H1 (cell line): ENCODE measurements around the gene MED23. TPM values are rescaled to one million over a fixed set of nuclear protein-coding genes. Genes with fewer than 3 reads are reported as not detected.

Experiments
- CTCF ChIA-PET: fragments of 300-600 bp; sonication (Branson Sonifier 250); formaldehyde crosslinking; loops from one replicate; lab custom pipeline; 2021; ENCODE audit not compliant: partially characterized antibody; lab: Charles Lee
- POLR2A ChIA-PET: fragments of 300-600 bp; sonication (Branson Sonifier 250); formaldehyde crosslinking; loops from one replicate; lab custom pipeline; 2021; ENCODE audit warnings: inconsistent platforms; ENCODE audit not compliant: partially characterized antibody; lab: Charles Lee
- DNase-seq, 2 experiments: peaks; one replicate each; pipeline versions ENCODE4 v3.0.0 to v3.0.0-alpha.2; 2010 to 2022; ENCODE audit warnings: low spot score in 2 of 2, low read depth in 1 of 2, mixed read lengths in 1 of 2
- FAIRE-seq: peaks from 2 replicates; lab custom pipeline; 2011; peaks lifted over from hg19 to GRCh38; lab: Jason Lieb, UNC
- H2AFZ ChIP-seq: 2 replicates; pipeline ENCODE4 v1.8.1; 2012; ENCODE audit warnings: low read length, inconsistent platforms
- H2AK5ac ChIP-seq: 2 replicates; pipeline ENCODE4 v1.6.1; 2013; ENCODE audit warnings: low read depth, low read length
- H2BK120ac ChIP-seq: replicated peaks from 2 replicates; pipeline ENCODE3; 2013; ENCODE audit warnings: low read depth, low read length, inconsistent platforms
- H2BK12ac ChIP-seq: 2 replicates; pipeline ENCODE4 v1.6.1; 2013; ENCODE audit warnings: low read depth, low read length
- H2BK15ac ChIP-seq: 2 replicates; pipeline ENCODE4 v1.6.1; 2013; ENCODE audit warnings: low read length
- H2BK20ac ChIP-seq: 2 replicates; pipeline ENCODE4 v1.6.1; 2013; ENCODE audit warnings: low read length
- H2BK5ac ChIP-seq: 2 replicates; pipeline ENCODE4 v1.6.1; 2013; ENCODE audit warnings: low read depth, low read length
- H3K14ac ChIP-seq: 2 replicates; pipeline ENCODE4 v1.6.1; 2013; ENCODE audit warnings: inconsistent platforms; ENCODE audit not compliant: insufficient read length
- H3K18ac ChIP-seq: 2 replicates; pipeline ENCODE4 v1.6.1; 2013; ENCODE audit warnings: low read length; ENCODE audit errors: extremely low read depth
- H3K23ac ChIP-seq: 2 replicates; pipeline ENCODE4 v1.6.1; 2013; ENCODE audit warnings: inconsistent platforms; ENCODE audit not compliant: insufficient read length
- H3K23me2 ChIP-seq: 2 replicates; pipeline ENCODE4 v1.6.1; 2013; ENCODE audit warnings: low read depth, low read length
- H3K27ac ChIP-seq: 2 replicates; pipeline ENCODE4 v1.6.1; 2011; ENCODE audit warnings: low read depth, low read length, inconsistent platforms
- H3K27me3 ChIP-seq, 4 experiments: replicated peaks in 1 of 4; 1 replicate in 1 of 4; 2 replicates in 3 of 4; pipeline versions ENCODE4 v1.6.1 to v1.8.1; 2011 to 2013; ENCODE audit warnings: low read length in 3 of 4, mild to moderate bottlenecking in 3 of 4, inconsistent platforms in 2 of 4, mixed read lengths in 2 of 4, moderate library complexity in 1 of 4; ENCODE audit not compliant: control insufficient read depth in 3 of 4, insufficient read depth in 3 of 4; ENCODE audit errors: extremely low read depth in 1 of 4
- H3K36me3 ChIP-seq, 4 experiments: 2 replicates each; pipeline versions ENCODE4 v1.6.1 to v1.8.1; 2011 to 2013; ENCODE audit warnings: mild to moderate bottlenecking in 4 of 4, low read length in 3 of 4, moderate library complexity in 2 of 4, control low read depth in 1 of 4, inconsistent platforms in 1 of 4; ENCODE audit not compliant: insufficient read depth in 4 of 4, control insufficient read depth in 2 of 4
- H3K4ac ChIP-seq: replicated peaks from 2 replicates; pipeline ENCODE3; 2013; ENCODE audit warnings: low read length, low read depth, mixed read lengths, inconsistent platforms; ENCODE audit not compliant: insufficient read length
- H3K4me1 ChIP-seq, 4 experiments: replicated peaks in 1 of 4; 1 replicate in 1 of 4; 2 replicates in 3 of 4; pipeline versions ENCODE4 v1.6.1 to v1.8.1; 2011 to 2013; ENCODE audit warnings: low read length in 3 of 4, inconsistent platforms in 2 of 4, mixed read lengths in 1 of 4; ENCODE audit not compliant: insufficient read depth in 4 of 4, control insufficient read depth in 3 of 4
- H3K4me2 ChIP-seq, 2 experiments: 2 replicates each; pipeline versions ENCODE4 v1.6.1 to v1.8.1; 2011 to 2013; ENCODE audit warnings: low read depth in 2 of 2, low read length in 2 of 2, control low read depth in 1 of 2, inconsistent platforms in 1 of 2, mild to moderate bottlenecking in 1 of 2; ENCODE audit not compliant: insufficient read depth in 1 of 2
- H3K4me3 ChIP-seq, 4 experiments: fragments of 200-600, 300-600 bp in 1 of 4; sonication (generic), shearing (Covaris generic), sonication (Bioruptor Twin) in 1 of 4; 2 replicates each; pipeline versions ENCODE4 v1.5.1 to v1.8.1; 2011 to 2016; ENCODE audit warnings: low read length in 4 of 4, low read depth in 3 of 4, control low read depth in 2 of 4, inconsistent platforms in 2 of 4, mild to moderate bottlenecking in 2 of 4, mixed read lengths in 1 of 4, moderate library complexity in 1 of 4; ENCODE audit not compliant: insufficient read depth in 2 of 4; ENCODE audit errors: extremely low read depth in 1 of 4
- H3K56ac ChIP-seq: replicated peaks from 2 replicates; pipeline ENCODE3; 2013; ENCODE audit warnings: low read depth, mild to moderate bottlenecking, mixed read lengths, low read length, inconsistent platforms; ENCODE audit not compliant: insufficient read length
- H3K79me1 ChIP-seq: 2 replicates; pipeline ENCODE4 v1.6.1; 2013; ENCODE audit warnings: low read depth, low read length, control low read depth
- H3K79me2 ChIP-seq, 2 experiments: 2 replicates each; pipeline versions ENCODE4 v1.6.1 to v1.8.1; 2012 to 2013; ENCODE audit warnings: low read length in 2 of 2, mild to moderate bottlenecking in 2 of 2, inconsistent platforms in 1 of 2; ENCODE audit not compliant: insufficient read depth in 2 of 2, control insufficient read depth in 1 of 2
- H3K9ac ChIP-seq, 4 experiments: replicated peaks in 1 of 4; 1 replicate in 1 of 4; 2 replicates in 3 of 4; pipeline versions ENCODE4 v1.6.1 to v1.8.1; 2011 to 2013; ENCODE audit warnings: low read depth in 3 of 4, low read length in 3 of 4, control low read depth in 2 of 4, mild to moderate bottlenecking in 2 of 4, moderate library complexity in 2 of 4, inconsistent platforms in 1 of 4; ENCODE audit errors: extremely low read depth in 1 of 4
- H3K9me3 ChIP-seq, 2 experiments: 2 replicates each; pipeline versions ENCODE4 v1.6.1 to v1.8.1; 2012 to 2013; ENCODE audit warnings: mild to moderate bottlenecking in 2 of 2, moderate library complexity in 2 of 2, control low read depth in 1 of 2, inconsistent platforms in 1 of 2, low read depth in 1 of 2, low read length in 1 of 2, mixed read lengths in 1 of 2; ENCODE audit not compliant: insufficient read depth in 2 of 2
- H4K20me1 ChIP-seq, 2 experiments: replicated peaks in 1 of 2; 2 replicates each; pipeline versions ENCODE3 to v1.8.1; 2011 to 2013; ENCODE audit warnings: inconsistent platforms in 2 of 2, low read length in 2 of 2, mild to moderate bottlenecking in 1 of 2; ENCODE audit not compliant: insufficient read depth in 2 of 2, control insufficient read depth in 1 of 2
- H4K5ac ChIP-seq: 2 replicates; pipeline ENCODE4 v1.6.1; 2013; ENCODE audit warnings: low read length, low read depth, mixed read lengths, inconsistent platforms; ENCODE audit not compliant: insufficient read length
- H4K8ac ChIP-seq: 2 replicates; pipeline ENCODE4 v1.8.0; 2013; ENCODE audit warnings: mild to moderate bottlenecking, moderate library complexity, low read length, inconsistent platforms; ENCODE audit not compliant: insufficient read depth; ENCODE audit errors: extremely low read depth
- H4K91ac ChIP-seq: replicated peaks from 2 replicates; pipeline ENCODE3; 2013; ENCODE audit warnings: low read length, mixed read lengths, inconsistent platforms; ENCODE audit not compliant: insufficient read length
- BCL11A ChIP-seq, 2 experiments: IDR thresholded peaks; one replicate each; pipeline ENCODE4 v1.6.1; 2011; ENCODE audit warnings: low read depth in 2 of 2, low read length in 2 of 2, mild to moderate bottlenecking in 2 of 2
- BRCA1 ChIP-seq: IDR thresholded peaks from 2 replicates; pipeline ENCODE4 v1.6.1; 2012; ENCODE audit warnings: low read depth, low read length, improper control_type of control experiment
- CBX8 ChIP-seq: fragments of 300-800, 300-1000 bp; sonication (generic); IDR thresholded peaks from 2 replicates; pipeline ENCODE4 v1.7.1; 2016; ENCODE audit warnings: low read depth, low read length, borderline replicate concordance
- CHD2 ChIP-seq: IDR thresholded peaks from 2 replicates; pipeline ENCODE4 v1.6.1; 2012; ENCODE audit warnings: low read length, improper control_type of control experiment
- GABPA ChIP-seq: IDR thresholded peaks from 2 replicates; pipeline ENCODE4 v1.6.1; 2011; ENCODE audit warnings: mild to moderate bottlenecking, low read length, moderate library complexity, borderline replicate concordance; ENCODE audit not compliant: insufficient read depth
- JUN ChIP-seq: IDR thresholded peaks from 2 replicates; pipeline ENCODE4 v1.6.1; 2011; ENCODE audit warnings: low read depth, mild to moderate bottlenecking, improper control_type of control experiment, low read length
- JUND ChIP-seq: IDR thresholded peaks from 2 replicates; pipeline ENCODE4 v1.6.1; 2011; ENCODE audit warnings: mild to moderate bottlenecking, improper control_type of control experiment, low read length
- KDM1A ChIP-seq: fragments of 200-600, 300-600 bp; sonication (generic); IDR thresholded peaks from 2 replicates; pipeline ENCODE4 v1.7.1; 2016; ENCODE audit warnings: mild to moderate bottlenecking, low read length, borderline replicate concordance
- KDM5A ChIP-seq: fragments of 200-600 bp; IDR thresholded peaks from 2 replicates; pipeline ENCODE4 v1.7.1; 2012; ENCODE audit warnings: mild to moderate bottlenecking, low read length, inconsistent platforms, mixed read lengths
- PHF8 ChIP-seq: fragments of 200-600 bp; sonication (generic); conservative IDR thresholded peaks from 2 replicates; pipeline ENCODE4 v1.7.1; 2012; ENCODE audit warnings: low read depth, mild to moderate bottlenecking, inconsistent platforms, low read length, moderate library complexity
- POU5F1 ChIP-seq: IDR thresholded peaks from 2 replicates; pipeline ENCODE4 v1.6.1; 2011; ENCODE audit warnings: low read depth, mild to moderate bottlenecking, low read length, moderate library complexity
- RNF2 ChIP-seq: fragments of 200-900, 300-1000 bp; sonication (generic); IDR thresholded peaks from 2 replicates; pipeline ENCODE4 v1.7.1; 2016; ENCODE audit warnings: borderline replicate concordance, low read depth, mild to moderate bottlenecking, antibody characterized with exemption, low read length; ENCODE audit not compliant: poor library complexity, severe bottlenecking; ENCODE audit errors: missing control alignments
- SAP30 ChIP-seq: fragments of 300-600 bp; sonication (generic); IDR thresholded peaks from 2 replicates; pipeline ENCODE4 v1.7.1; 2012; ENCODE audit warnings: low read length, moderate library complexity, mild to moderate bottlenecking, inconsistent platforms; ENCODE audit not compliant: insufficient read depth, insufficient replicate concordance
- SRF ChIP-seq: IDR thresholded peaks from 2 replicates; pipeline ENCODE4 v1.6.1; 2011; ENCODE audit warnings: mild to moderate bottlenecking, low read depth, low read length, moderate library complexity
- TAF1 ChIP-seq: IDR thresholded peaks from 2 replicates; pipeline ENCODE4 v1.6.1; 2011; ENCODE audit warnings: mild to moderate bottlenecking, low read depth, low read length
- WGBS, 2 experiments: shearing (Covaris generic) in 1 of 2; methylation state at CpG; one replicate each; pipeline versions ENCODE4 v1.1.6 to v1.1.7; 2013 to 2015; ENCODE audit warnings: low lambda C conversion rate in 2 of 2, mixed read lengths in 2 of 2, inconsistent platforms in 1 of 2, low coverage in 1 of 2, missing lambda C conversion rate in 1 of 2; ENCODE audit not compliant: insufficient replicate concordance in 2 of 2, insufficient coverage in 1 of 2, insufficient read length in 1 of 2; ENCODE audit errors: extremely low coverage in 1 of 2, missing lambda C conversion rate in 1 of 2; 5-methylcytosine and 5-hydroxymethylcytosine counted together
- polyA plus RNA-seq, 7 experiments: library from polyadenylated mRNA; depleted of rRNA in 3 of 7; stranded (reverse) in 5 of 7; unstranded in 2 of 7; fragments of >200 nt in 5 of 7; fragments of 200-250 nt in 2 of 7; gene quantifications; 1 replicate in 5 of 7; 2 replicates in 1 of 7; 4 replicates in 1 of 7; pipeline versions ENCODE4 v1.2.1 to v1.2.3, GENCODE V29; 2011 to 2013; ENCODE audit warnings: missing spikeins in 2 of 7, mixed read lengths in 2 of 7
- total RNA-seq: library from RNA; stranded (reverse); fragmentation: NEBNext Ultra II Directional; extraction: Animal tissue kit (Norgen Biotek cat#: 25700); gene quantifications from 2 replicates; pipeline ENCODE4 v1.2.1, GENCODE V29; 2021

MED23 gene
- total and polyA plus RNA-seq, 2 of the 8 experiments (the other 6 are each of a cell fraction or from before 2014, with no cell fraction given): 10.5 to 13.0 TPM

GRCh38 chr6:131586543-131586942 is 41.5 kb downstream of the MED23 start:
- H4K20me1 ChIP-seq: no peaks in the 10 kb centered on the region
- FAIRE-seq: no peak
- H3K4me1 ChIP-seq: no peaks in the 10 kb centered on the region
- no peak overlapping the region for H4K8ac ChIP-seq
- H3K27me3 ChIP-seq: no peaks in the 10 kb centered on the region
- H3K23ac ChIP-seq: no peak overlapping the region
- H2BK12ac ChIP-seq: no peak overlapping the region
- no peak overlapping the region for H3K18ac ChIP-seq
- no peak overlapping the region for H3K4me3 ChIP-seq
- no peak for DNase-seq
- H2AFZ ChIP-seq: no peak overlapping the region
- H3K9me3 ChIP-seq: no peaks in the 10 kb centered on the region
- no peaks in the 10 kb centered on the region for H3K23me2 ChIP-seq
- H2BK120ac ChIP-seq: no peak overlapping the region
- WGBS, 2 experiments: 93% methylated on average over 4 of the region's 4 CpGs; no CpG with 5 or more reads in 1 of the 2 experiments
- H3K79me1 ChIP-seq: no peaks in the 10 kb centered on the region
- H3K4me2 ChIP-seq: no peak overlapping the region
- H2BK20ac ChIP-seq: no peak overlapping the region
- no peak overlapping the region for H3K14ac ChIP-seq
- H4K5ac ChIP-seq: no peak overlapping the region
- no peak overlapping the region for H2BK15ac ChIP-seq
- H3K4ac ChIP-seq: no peak overlapping the region
- H2AK5ac ChIP-seq: no peak overlapping the region
- no peak overlapping the region for H4K91ac ChIP-seq
- peaks cover 0 to 46% (median 17%) of the 10 kb centered on the region in 4 experiments; a peak in 6 of 8 replicates for H3K36me3 ChIP-seq
- H3K9ac ChIP-seq: no peak overlapping the region
- no peak overlapping the region for H3K56ac ChIP-seq
- CTCF ChIA-PET: no interaction called here
- no peak overlapping the region for H3K27ac ChIP-seq
- POLR2A ChIA-PET: no interaction called here
- H2BK5ac ChIP-seq: no peak overlapping the region
- H3K79me2 ChIP-seq: no peaks in the 10 kb centered on the region
- TF ChIP-seq BRCA1: no peak
- no peak for TF ChIP-seq TAF1
- TF ChIP-seq CHD2: no peak
- TF ChIP-seq RNF2: no peak
- TF ChIP-seq KDM5A: no peak
- TF ChIP-seq KDM1A: no peak
- TF ChIP-seq JUND: no peak
- no peak for TF ChIP-seq JUN
- TF ChIP-seq SRF: no peak
- no peak for TF ChIP-seq POU5F1
- no peak for TF ChIP-seq CBX8
- TF ChIP-seq GABPA: no peak
- TF ChIP-seq SAP30: no peak
- TF ChIP-seq PHF8: no peak
- TF ChIP-seq BCL11A (IDR thresholded peaks at IDR 0.05; ENCODE audit: low read depth in 2 of 2, low read length in 2 of 2): no peak
